Panc1 (cell line): Measurements from ENCODE around the gene FKBP5. TPM values are rescaled to one million over a fixed set of nuclear protein-coding genes. Genes with fewer than 3 reads are reported as not detected.

Experiments
- ATAC-seq: fragments of 200-7000 bp; cut with Tn5 transposase; 2 replicates; pipeline ENCODE4 v1.9.1; 2020; ENCODE audit warnings: mild to moderate bottlenecking, moderate library complexity
- BruUV-seq: library from RNA; stranded (reverse); fragments of 400-500 nt; replicated peaks from 2 replicates; lab custom pipeline; 2021; lab: Mats Ljungman, UMichigan
- CTCF ChIA-PET: fragments of 300-600 bp; sonication (Branson Sonifier 250); formaldehyde crosslinking; loops from one replicate; lab custom pipeline; 2022; ENCODE audit warnings: antibody characterized with exemption; lab: Charles Lee
- POLR2A ChIA-PET: fragments of 300-600 bp; sonication (Branson Sonifier 250); formaldehyde crosslinking; loops from one replicate; lab custom pipeline; 2022; ENCODE audit warnings: antibody characterized with exemption; lab: Charles Lee
- DNase-seq: peaks from one replicate; pipeline ENCODE4 v3.0.0-alpha.2; 2010; ENCODE audit warnings: low read depth, low spot score
- H3K27ac ChIP-seq: 2 replicates; pipeline ENCODE4 v1.5.1; 2011; ENCODE audit warnings: mild to moderate bottlenecking, low read length, inconsistent platforms
- H3K27me3 ChIP-seq: fragments of 200-500 bp; sonication (Bioruptor generic); 2 replicates; pipeline ENCODE4 v1.6.0; 2014; ENCODE audit warnings: low read length, inconsistent platforms; ENCODE audit not compliant: control insufficient read depth, insufficient read depth
- H3K36me3 ChIP-seq: fragments of 200-500 bp; sonication (Bioruptor generic); 2 replicates; pipeline ENCODE4 v1.5.1; 2014; ENCODE audit warnings: inconsistent platforms, mild to moderate bottlenecking, low read length, moderate library complexity; ENCODE audit not compliant: control insufficient read depth, insufficient read depth
- H3K4me1 ChIP-seq: 2 replicates; pipeline ENCODE4 v1.5.1; 2011; ENCODE audit warnings: inconsistent platforms, mild to moderate bottlenecking, low read length, moderate library complexity; ENCODE audit not compliant: control insufficient read depth, insufficient read depth
- H3K4me3 ChIP-seq, 2 experiments: 2 replicates each; pipeline ENCODE4 v1.5.1; 2011 to 2012; ENCODE audit warnings: low read depth in 2 of 2, low read length in 2 of 2, mild to moderate bottlenecking in 2 of 2, inconsistent platforms in 1 of 2, moderate library complexity in 1 of 2
- H3K9me3 ChIP-seq: fragments of 200-500 bp; sonication (Bioruptor generic); 2 replicates; pipeline ENCODE4 v1.5.1; 2014; ENCODE audit warnings: low read depth, mild to moderate bottlenecking, inconsistent platforms, low read length, moderate library complexity; ENCODE audit not compliant: control insufficient read depth, insufficient read depth
- CTCF ChIP-seq: fragments of 450-650 bp; IDR thresholded peaks from 2 replicates; pipeline ENCODE4 v1.5.1; 2017; ENCODE audit warnings: mild to moderate bottlenecking
- POLR2AphosphoS5 ChIP-seq: IDR thresholded peaks from 2 replicates; pipeline ENCODE4 v1.6.1; 2012; ENCODE audit warnings: mild to moderate bottlenecking, low read depth, low read length, moderate library complexity
- REST ChIP-seq, 2 experiments: IDR thresholded peaks; 2 replicates each; pipeline ENCODE4 v1.6.1; 2011 to 2012; ENCODE audit warnings: low read depth in 2 of 2, control low read depth in 1 of 2, low read length in 1 of 2, mild to moderate bottlenecking in 1 of 2, moderate library complexity in 1 of 2; ENCODE audit not compliant: insufficient read depth in 1 of 2
- SIN3A ChIP-seq: IDR thresholded peaks from 2 replicates; pipeline ENCODE4 v1.6.1; 2012; ENCODE audit warnings: low read depth, mild to moderate bottlenecking, low read length, moderate library complexity, borderline replicate concordance; ENCODE audit not compliant: insufficient read depth
- TCF7L2 ChIP-seq: IDR thresholded peaks from 2 replicates; pipeline ENCODE4 v1.6.1; 2011; ENCODE audit warnings: mild to moderate bottlenecking, low read depth, low read length, inconsistent platforms
- in situ Hi-C: cut with HindIII; loops from 2 replicates; pipeline ENCODE4 v1.10.0; 2016; ENCODE audit warnings: low sequenced_read_pairs, low pct_unique_long_range_greater_than_20kb
- intact Hi-C: fragments of 100-400 bp; cut with micrococcal nuclease; formaldehyde crosslinking; loops from one replicate; pipeline ENCODE4 v1.10.0; 2022; ENCODE audit not compliant: unreplicated experiment
- total RNA-seq: library from RNA; stranded (reverse); gene quantifications from one replicate; pipeline ENCODE4 v1.2.1, GENCODE V29; 2021; ENCODE audit not compliant: unreplicated experiment

Gene FKBP5
- total RNA-seq, 1 experiment from 2014 or later, result 25.2 TPM

- TF ChIP-seq POLR2AphosphoS5 (no peak), TCF7L2 (no peak), CTCF (no peak), REST (IDR thresholded peaks at IDR 0.05; ENCODE audit: insufficient read depth in 1 of 2, low read depth in 2 of 2, low read length in 1 of 2) (no peak), SIN3A (no peak)
- H3K27ac ChIP-seq, result no peak overlapping the region
- intact Hi-C loops, result no loop called here
- ChIA-PET CTCF (interaction anchor here (1.2 kb wide), 1 partner anchor 144 kb away, joined by 4 read pairs; no protein-coding TSS in a partner anchor), POLR2A (no interaction called here)
- ATAC-seq (no peak), DNase-seq (no peak)
- no peaks in the 10 kb centered on the region for H3K9me3 ChIP-seq
- in situ Hi-C loops, result no loop called here
- H3K36me3 ChIP-seq, result no peaks in the 10 kb centered on the region
- no peaks in the 10 kb centered on the region for H3K27me3 ChIP-seq
- H3K4me1 ChIP-seq, result no peaks in the 10 kb centered on the region
- no peak overlapping the region for H3K4me3 ChIP-seq
- BruUV-seq, result no TSS peak
Measured at GRCh38 chr6:35592178-35592577, 96.5 kb downstream of the FKBP5 start.

- no peak for ATAC-seq
- in situ Hi-C loops (no loop called here), intact Hi-C loops (no loop called here)
- Histone ChIP-seq H3K4me1 (no peaks in the 10 kb centered on the region), H3K4me3 (no peak overlapping the region), H3K27me3 (no peaks in the 10 kb centered on the region), H3K27ac (no peak overlapping the region), H3K9me3 (no peaks in the 10 kb centered on the region), H3K36me3 (no peaks in the 10 kb centered on the region)
- TF ChIP-seq CTCF (no peak), TCF7L2 (no peak), SIN3A (no peak)
- no TSS peak for BruUV-seq
- no peak for DNase-seq
- POLR2A ChIA-PET, result no interaction called here
- CTCF ChIA-PET, result interaction anchor here (0.6 to 0.7 kb wide), 3 partner anchors 22 to 889 kb away, joined by 3 read pairs; no protein-coding TSS in a partner anchor
Measured at GRCh38 chr6:35590622-35591066, 98.1 kb downstream of the FKBP5 start.
